Measurements from ENCODE around the gene STUM. TPM values are rescaled to one million over a fixed set of nuclear protein-coding genes. Genes with fewer than 3 reads are reported as not detected.

STUM gene
- total and polyA plus RNA-seq, 2 experiments from 2014 or later: 0.23 to 1.3 TPM

GRCh38 chr1:226568975-226569741, 20.6 kb downstream of the STUM start:
- H4K20me1 ChIP-seq (replicated peaks; ENCODE audit: insufficient read depth): no peaks in the 10 kb centered on the region
- H3K4me3 Mint-ChIP-seq: no peak overlapping the region
- no peaks in the 10 kb centered on the region for H3F3A ChIP-seq (replicated peaks; ENCODE audit: low read depth)
- no peak for DNase-seq (ENCODE audit: low spot score)
- H3K79me2 ChIP-seq (replicated peaks; ENCODE audit: insufficient read depth): no peaks in the 10 kb centered on the region
- H3K27me3 ChIP-seq (ENCODE audit: insufficient read depth): no peaks in the 10 kb centered on the region
- no peak for ATAC-seq
- H3K9me3 Mint-ChIP-seq: no peaks in the 10 kb centered on the region
- H3K4me1 Mint-ChIP-seq: peaks cover 19% of the 10 kb centered on the region
- no peak overlapping the region for H3K27ac Mint-ChIP-seq
- no peak overlapping the region for H3K4me2 ChIP-seq
- H3K36me3 Mint-ChIP-seq (ENCODE audit: low read depth): no peaks in the 10 kb centered on the region
- H3K27ac ChIP-seq (ENCODE audit: low read depth): no peak overlapping the region
- H2AFZ ChIP-seq: no peak overlapping the region
- no peaks in the 10 kb centered on the region for H3K36me3 ChIP-seq (ENCODE audit: insufficient read depth)
- no peaks in the 10 kb centered on the region for H3K4me1 ChIP-seq (ENCODE audit: insufficient read depth)
- TF ChIP-seq ZNF331 (CRISPR knock-in tag; IDR thresholded peaks at IDR 0.05; ENCODE audit: low read depth) (no peak), ZNF114 (CRISPR knock-in tag; IDR thresholded peaks at IDR 0.05) (no peak), STAT1 (IDR thresholded peaks at IDR 0.05; ENCODE audit: unreplicated experiment) (no peak), EZH2phosphoT487 (IDR thresholded peaks at IDR 0.05; ENCODE audit: unreplicated experiment) (no peak)
- H3K9me2 ChIP-seq (ENCODE audit: insufficient read depth): no peaks in the 10 kb centered on the region
- H3K27me3 Mint-ChIP-seq (ENCODE audit: insufficient read depth, low read depth, poor library complexity): no peaks in the 10 kb centered on the region
- no peak overlapping the region for H3K4me3 ChIP-seq

- H3K4me2 ChIP-seq: no peak overlapping the region
- H3K27ac ChIP-seq (ENCODE audit: low read depth): no peak overlapping the region
- Mint-ChIP-seq H3K27ac (no peak overlapping the region), H3K27me3 (ENCODE audit: insufficient read depth, low read depth, poor library complexity) (no peaks in the 10 kb centered on the region), H3K4me3 (no peak overlapping the region), H3K9me3 (no peaks in the 10 kb centered on the region), H3K4me1 (peaks cover 19% of the 10 kb centered on the region), H3K36me3 (ENCODE audit: low read depth) (no peaks in the 10 kb centered on the region)
- H3K79me2 ChIP-seq (replicated peaks; ENCODE audit: insufficient read depth): no peaks in the 10 kb centered on the region
- H3F3A ChIP-seq (replicated peaks; ENCODE audit: low read depth): no peaks in the 10 kb centered on the region
- H3K36me3 ChIP-seq (ENCODE audit: insufficient read depth): no peaks in the 10 kb centered on the region
- no peaks in the 10 kb centered on the region for H3K4me1 ChIP-seq (ENCODE audit: insufficient read depth)
- no peaks in the 10 kb centered on the region for H3K27me3 ChIP-seq (ENCODE audit: insufficient read depth)
- H2AFZ ChIP-seq: no peak overlapping the region
- H3K9me2 ChIP-seq (ENCODE audit: insufficient read depth): no peaks in the 10 kb centered on the region
- DNase-seq (ENCODE audit: low spot score) (peak; percentile 89), ATAC-seq (peak; percentile 97)
- no peak overlapping the region for H3K4me3 ChIP-seq
- H4K20me1 ChIP-seq (replicated peaks; ENCODE audit: insufficient read depth): no peaks in the 10 kb centered on the region
- TF ChIP-seq CREB1 (CRISPR knock-in tag; IDR thresholded peaks at IDR 0.05; ENCODE audit: low read depth) (no peak), CTCF (conservative IDR thresholded peaks at IDR 0.05; ENCODE audit: low read depth in 2 of 2) (peak; percentile 63), ZNF462 (CRISPR knock-in tag; IDR thresholded peaks at IDR 0.05) (no peak), ETS1 (IDR thresholded peaks at IDR 0.05) (no peak), EZH2phosphoT487 (IDR thresholded peaks at IDR 0.05; ENCODE audit: unreplicated experiment) (no peak), EZH2 (IDR thresholded peaks at IDR 0.05; ENCODE audit: low read depth, unreplicated experiment) (no peak)
Measured at GRCh38 chr1:226569879-226570547, 21.4 kb downstream of the STUM start.
